Activated T-cell treated with anti-CD3 and anti-CD28 coated beads, Interleukin-2, amount 50 U/mL, for 1 hour (primary cell): ENCODE measurements around the gene SOBP.

Experiments used
- DNase-seq: peaks from one replicate; pipeline ENCODE4 v3.0.0-alpha.2; 2020

SOBP gene

DNA sequence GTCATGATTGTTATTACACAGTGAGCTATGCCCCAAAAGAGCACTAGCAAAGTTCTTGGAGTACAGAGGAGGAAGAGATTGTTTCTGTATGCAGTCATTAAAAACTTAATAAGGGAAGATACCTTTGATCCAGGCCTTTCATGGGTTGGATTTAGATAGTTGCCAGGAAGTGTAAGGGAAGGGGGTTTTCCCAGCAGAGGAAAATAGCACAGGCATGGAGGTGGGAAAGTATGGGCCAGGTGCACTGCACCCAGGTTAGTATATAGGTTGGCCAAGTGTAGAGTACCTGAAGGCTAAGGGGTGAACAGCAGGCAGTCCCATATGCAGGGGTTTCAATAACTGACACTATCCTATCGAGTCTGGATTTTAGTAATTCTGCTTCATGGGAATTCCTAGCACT is 101.4 kb downstream of the SOBP start:
- no peak for DNase-seq

DNA sequence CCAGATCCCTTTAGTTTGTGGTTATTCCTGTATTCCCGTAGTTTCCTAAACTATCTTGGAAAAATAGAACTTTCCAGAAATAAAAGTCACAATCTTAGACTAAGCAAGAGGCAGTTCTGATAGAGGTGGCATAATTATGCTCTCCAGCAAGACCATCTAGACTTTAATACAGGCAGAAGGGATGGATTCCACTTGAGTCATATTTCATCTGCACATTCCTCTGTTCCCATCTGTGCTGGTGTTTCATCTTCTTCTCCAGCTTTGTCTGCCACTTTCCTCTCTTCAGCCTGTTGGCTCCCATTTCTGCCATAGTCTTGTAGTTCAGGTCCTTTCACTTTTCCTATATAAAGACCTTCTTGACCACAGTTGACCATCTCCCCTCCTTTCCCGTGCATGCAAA is 102.9 kb downstream of the SOBP start:
- no peak for DNase-seq

DNA sequence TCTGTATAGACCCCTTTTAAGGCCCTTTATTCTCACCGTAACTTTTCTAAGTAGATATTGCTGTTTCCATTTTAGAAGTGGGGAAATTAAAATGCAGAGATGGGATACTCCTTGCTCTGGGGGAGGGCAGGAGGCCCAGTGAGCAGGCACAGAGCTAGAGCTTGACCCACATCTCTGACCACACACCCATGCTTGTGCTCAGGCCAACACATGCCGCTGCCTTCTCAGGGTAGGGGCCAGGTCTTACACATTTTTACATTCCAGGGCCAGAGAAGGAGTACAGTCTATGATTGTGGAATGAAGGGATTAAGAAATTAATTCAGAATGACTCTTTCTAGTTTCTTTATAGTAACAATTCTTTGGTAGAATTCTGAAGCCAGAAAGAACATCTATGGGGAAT is 104.8 kb downstream of the SOBP start:
- DNase-seq, result no peak

DNA sequence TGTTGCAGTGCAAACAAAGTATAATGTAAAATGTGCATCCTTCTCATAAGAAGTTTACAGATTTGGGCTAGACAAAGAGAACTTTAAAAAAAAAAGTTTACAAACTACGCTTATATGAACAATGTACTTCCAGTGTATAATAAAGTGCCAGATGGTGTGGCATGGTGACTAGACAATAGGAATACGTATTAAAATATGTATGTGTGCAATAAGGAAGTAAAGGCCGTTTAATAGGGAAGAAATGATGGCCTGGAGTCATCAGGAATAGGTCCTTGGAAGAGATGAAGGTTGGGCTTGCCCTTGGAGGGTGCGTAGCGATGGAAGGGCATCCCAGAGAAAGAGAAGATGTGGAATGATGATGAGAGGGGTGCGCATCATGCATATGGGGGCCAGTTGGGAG is 108.2 kb downstream of the SOBP start:
- no peak for DNase-seq

DNA sequence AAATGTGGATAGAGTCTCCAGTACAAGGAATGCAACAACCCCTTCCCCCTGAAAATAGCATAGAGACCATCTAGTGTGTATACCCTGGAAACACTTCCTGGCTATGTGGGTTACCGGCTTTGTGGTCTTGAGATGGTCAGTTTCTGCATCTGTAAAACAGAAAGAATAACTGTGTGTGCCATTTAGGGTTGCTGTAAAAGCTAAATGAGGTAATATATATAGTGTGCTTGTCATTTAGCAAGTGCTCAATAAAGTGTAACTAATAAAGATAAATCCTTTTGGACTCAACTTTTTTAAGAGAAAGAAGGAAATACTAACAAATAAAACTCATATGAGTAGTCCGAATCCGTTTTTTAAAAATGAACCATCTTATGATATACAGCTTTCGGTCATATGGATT is 109.1 kb downstream of the SOBP start:
- DNase-seq, result no peak

DNA sequence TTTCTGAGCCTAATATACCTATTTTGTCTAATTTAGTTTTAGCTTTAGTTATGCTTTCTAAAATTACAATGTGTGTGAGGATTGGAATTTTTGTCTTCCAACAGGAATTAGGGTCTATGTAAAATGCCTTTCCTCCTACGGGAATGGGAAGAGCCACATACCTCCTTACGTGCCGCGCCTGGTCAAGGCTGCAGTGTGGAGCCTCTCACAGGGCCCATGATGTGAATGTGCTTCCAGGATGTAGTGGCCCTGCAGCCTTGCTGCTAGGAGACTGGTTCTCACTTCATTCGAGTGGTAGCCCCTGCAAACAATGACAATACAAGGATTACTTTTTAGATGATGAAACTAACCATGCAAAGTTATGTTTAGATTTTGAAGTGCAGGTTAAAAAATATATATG is 110.2 kb downstream of the SOBP start:
- DNase-seq, result no peak

DNA sequence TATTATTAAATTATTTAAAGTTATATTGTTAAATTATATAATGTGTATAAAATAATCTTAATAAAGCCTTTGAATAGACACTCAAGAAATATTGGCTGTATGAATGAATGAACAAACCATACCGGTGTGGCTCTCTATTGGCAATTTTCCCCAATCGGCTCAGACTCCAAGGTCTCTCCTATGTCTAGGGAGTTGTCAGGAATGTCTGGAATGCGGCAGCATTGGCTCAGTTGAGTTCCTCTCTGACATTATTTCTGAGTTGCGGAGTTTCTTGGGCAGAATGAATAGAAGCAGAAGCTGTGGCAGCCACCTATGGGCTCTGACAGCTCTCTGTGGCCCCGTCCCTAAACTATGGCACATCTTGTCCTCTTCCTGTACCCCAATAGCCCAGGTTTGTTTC is 111.0 kb downstream of the SOBP start:
- no peak for DNase-seq

DNA sequence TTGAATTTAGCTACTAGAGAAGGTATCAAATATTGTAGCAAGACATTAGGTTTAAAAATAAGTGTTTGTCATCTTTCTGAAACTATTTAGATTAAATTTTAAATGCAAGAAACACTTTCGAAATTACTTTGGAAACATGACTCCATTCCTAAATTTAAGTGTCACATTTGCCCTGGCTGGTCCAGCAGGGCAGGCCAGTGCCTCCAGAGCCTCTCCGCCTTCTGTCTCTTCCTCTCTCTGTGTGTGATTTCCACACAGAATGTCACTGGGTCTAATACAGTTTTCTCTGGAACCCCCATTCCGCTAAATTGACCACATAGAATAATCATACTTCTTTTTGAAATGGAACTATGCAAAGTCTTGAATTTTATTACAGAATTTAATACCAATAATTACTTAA is 111.5 kb downstream of the SOBP start:
- no peak for DNase-seq

DNA sequence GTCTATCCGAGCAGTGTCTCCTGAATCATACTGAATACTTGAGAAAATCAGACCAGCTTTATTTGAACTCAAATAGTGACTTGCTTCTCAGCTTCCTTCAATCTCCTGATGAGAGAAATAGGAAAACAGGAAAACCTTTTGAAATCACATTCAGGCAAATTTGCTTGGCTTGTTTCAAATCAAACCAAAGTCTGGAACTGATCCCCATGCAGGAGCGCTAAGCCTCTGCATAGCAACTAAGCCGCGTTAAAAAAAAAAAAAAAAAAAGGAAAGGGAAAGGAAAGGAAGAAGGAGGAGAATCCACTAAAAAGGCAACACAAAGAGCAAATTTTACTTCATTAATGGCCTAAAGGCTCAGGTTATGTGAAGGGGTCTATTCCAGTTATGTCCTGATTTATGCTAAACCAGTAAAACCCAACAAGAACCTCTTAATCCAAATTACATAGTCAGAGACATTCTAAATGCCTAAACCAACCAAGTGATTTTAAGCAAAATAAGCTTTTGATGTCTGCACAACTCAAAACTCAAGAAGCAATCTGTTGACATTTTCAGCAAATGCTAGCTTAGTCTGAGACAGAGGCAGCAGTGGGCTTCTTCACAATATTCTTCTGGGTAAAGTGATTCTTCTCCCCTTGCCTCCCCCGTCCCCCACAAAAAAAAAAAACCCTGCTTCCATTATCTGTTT is 112.5 kb downstream of the SOBP start:
- no peak for DNase-seq

DNA sequence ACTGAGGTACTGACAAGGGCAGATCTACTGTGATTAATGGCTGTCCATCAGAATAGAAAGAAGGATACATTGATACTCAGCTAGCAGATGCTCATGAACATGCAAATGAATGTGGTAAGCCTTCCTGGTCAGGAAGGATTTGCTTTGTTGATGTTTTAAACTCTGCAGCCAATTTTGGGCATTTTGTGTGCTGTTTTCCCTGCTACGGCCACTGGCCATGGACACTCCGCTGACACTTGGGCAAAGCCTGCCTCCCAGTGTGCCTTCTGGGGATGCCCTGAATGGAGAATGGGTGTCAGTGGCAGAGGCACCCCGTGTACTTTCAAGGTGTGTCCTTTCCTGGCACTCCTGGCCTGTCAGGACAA is 113.1 kb downstream of the SOBP start:
- DNase-seq, result no peak

DNA sequence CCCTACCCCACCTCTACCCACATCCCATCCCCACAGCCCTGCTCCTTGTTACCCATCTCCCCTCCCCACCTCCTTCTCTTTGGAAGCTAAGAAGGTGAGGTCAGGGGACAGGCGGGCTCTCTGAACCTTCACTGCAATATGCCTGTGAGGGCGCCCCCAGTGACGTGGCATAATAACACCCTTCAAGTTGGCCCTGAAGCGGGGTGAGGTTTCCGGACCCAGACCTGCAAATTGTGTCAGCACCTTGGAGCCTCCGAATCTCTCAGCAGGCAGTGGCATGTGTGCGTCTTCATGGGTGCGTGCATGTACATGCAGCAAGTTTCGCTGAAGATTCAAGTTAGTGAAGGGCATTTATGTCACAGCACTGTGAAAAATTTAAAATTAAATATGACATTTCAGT is 114.6 kb downstream of the SOBP start:
- no peak for DNase-seq

DNA sequence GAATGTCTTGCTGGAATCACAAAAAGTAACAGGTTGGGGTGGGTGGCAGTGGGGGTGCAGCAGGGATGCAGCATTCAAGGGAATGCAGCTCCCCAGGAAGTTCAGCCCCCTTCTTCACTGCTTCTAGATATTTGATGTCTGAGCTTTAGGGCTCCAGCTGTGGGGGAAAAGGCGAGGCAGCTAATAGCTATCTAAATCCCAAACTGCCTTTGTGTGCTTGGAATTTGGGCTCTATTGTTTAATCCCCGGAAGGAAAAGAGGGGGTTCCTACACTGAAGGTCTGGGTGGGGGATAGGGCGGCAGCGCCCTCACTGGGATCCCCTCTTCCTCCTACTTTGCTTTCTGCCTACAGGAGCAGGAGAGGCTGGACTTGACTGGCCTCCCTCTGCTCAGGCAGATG is 116.5 kb downstream of the SOBP start:
- no peak for DNase-seq

DNA sequence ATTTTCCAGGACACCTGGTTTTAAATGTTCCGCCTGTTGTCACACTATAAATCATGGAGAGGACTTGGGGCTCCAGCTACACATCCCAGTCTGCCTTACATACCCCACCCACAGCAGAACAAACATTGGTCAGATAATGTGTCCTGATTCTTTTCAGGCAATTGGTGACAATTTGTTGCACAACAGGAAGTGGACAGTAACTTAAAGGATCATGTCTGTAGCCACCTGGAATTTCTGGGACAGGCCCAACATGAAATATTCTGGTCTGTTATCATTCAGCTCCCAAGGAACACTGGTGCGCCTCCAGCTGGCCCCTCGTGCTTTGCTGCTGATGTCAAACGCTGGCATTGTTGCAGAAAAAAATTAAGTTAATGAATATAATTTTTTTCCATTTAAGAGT is 117.2 kb downstream of the SOBP start:
- DNase-seq, result no peak

DNA sequence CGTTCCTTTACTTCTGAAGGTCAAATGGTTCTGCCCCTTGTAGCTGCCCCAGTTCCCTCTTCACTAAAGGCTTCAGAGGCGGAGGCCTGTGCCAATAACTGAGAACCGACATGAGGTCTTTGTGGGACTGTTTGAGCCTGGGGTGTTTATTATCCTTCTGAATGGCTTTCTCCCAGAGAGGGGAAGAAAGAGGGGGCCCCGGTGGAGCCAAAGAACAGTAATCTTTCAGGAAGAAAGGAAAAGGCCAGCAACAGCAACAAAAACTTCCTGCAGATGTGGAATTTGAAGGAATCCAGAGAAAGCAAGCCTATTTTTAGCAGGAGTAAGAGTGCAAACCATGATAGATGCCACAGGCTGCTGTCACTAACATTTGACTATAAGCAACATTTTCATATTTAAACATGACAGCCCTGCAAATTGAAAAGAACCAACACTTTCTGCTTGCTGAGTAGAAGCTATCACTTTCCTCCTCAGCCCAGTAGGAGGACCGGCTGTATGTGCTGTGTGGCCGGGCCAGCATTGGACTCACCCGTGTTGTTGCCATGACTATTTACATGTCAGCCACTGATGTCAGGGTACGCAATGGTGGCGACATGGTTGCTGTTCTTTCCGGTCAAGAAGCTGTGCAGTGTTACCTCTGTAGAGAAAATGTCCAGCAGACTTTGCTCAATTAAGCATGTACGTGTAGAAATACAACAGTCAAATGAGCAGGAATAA is 121.3 kb downstream of the SOBP start:
- DNase-seq, result no peak

DNA sequence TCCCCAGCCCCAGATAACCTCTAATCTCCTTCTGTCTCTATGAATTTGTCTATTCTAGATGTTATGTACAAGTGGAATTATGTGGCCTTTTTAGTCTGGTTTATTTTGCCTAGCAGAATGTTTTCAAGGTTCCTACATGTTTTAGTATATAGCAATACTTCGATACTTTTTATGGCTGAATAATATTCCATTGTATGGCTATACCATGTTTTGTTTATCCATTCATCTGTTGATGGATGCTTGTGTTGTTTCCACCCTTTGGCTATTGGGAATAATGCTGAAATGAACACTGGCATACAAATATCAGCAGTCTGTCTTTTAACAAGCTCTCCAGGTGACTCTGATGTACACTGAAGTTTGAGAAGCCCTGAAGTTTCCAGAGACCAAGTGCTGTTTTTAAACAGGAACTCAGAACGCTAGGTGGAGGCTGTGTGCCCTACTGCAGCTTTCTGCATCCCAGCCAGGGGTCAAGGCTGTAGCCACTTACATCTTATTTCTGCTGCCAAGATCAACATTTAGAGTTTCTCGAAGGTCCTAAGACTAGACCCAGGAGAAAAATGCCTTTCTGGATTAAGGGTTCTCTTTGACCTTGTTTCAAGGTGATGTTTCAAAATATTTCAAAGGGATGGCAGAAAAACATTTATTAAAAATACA is 123.0 kb downstream of the SOBP start:
- no peak for DNase-seq

DNA sequence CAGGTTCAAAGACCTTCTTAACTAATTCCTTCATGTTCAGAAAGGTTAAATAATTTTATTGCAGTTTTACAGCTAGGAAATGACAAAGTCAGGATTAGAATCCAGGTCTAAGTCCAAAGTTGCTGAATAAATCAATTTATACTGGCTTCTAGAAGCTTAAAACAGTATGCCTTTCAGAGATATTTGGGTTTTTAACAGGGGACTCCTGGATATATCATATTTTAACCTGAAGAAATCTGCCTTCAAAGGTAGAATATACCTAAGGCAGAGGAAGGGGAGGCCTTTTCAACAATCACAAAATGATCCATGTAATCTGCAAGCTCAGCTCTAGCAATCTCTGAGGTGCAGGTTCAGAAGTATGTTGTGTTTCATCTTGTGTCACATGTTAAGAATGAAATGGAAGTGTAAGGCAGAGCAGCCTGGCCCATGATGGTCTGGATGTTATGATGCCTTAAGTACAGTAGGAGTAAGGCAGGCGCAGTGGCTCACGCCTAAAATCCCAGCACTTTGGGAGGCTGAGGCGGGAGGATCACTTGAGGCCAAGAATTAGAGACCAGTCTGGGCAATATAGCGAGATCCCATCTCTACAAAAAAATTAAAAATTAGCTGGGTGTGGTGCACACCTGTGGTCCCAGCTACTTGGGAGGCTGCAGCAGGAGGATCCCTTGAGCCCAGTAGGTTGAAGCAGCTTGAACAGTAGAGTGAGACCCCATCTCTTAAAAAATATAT is 123.9 kb downstream of the SOBP start:
- no peak for DNase-seq

DNA sequence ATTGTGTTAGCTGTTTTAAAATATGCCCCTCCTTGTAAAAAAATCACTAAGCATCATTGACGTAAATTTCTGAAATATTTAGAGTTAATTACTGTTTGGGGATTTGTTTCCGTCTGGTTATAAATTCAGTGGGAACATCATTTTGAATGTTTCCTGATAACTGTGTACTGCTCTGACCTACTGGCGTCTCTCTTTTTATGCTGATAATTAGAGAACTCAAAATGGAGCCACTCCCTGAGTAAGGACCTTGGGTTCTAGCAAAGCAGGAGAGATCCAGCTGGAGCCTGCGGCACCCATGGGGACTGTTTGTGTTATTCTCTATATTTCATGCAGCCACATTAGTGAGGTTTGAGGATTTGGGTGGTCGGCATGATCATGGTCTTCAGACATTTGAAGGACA is 124.9 kb downstream of the SOBP start:
- no peak for DNase-seq

DNA sequence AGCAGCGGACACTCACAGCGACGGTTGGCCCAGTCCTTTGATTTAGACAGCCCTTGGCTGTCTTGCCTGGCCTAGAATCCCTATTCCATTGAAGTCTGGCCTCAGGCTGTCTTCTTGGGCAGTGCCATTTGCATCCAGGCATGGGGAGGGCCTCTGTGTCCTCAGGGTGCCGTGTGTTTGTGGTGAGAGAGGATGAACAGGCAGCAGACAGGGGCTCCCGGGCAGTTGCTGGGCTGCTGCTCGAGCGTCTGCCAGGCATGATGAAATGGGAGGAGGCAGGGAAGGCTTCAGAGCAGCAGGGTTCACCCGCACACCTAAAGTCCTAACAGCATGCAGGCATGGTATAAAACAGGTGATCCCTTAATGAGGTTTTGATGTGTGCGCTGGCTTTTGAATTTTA is 126.9 kb downstream of the SOBP start:
- DNase-seq, result no peak

DNA sequence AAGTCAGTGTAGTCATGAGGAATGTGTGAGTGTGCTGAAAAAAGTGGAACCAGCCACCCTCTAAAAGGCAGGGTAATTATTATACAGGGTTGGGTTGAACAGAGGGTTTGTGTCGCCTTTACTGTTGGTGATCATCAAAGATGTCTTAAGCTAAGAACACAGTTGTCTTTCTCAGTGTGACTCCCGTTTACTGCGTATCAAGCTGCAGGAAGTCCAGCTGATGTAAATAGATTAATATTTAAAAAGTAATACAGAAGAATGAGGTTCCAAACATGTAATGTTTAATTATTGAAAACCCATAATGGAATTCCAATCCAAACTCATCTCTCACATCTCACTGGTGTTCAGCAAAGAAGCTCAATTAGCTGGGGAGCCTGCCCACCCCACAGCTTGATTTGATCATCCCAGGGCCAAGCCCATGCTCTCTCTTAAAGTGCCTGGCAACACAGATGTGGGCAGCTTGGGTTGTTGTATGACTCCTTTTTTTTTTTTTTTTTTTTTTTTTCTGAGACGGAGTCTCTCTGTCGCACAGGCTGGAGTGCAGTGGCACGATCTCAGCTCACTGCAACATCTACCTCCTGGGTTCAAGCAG is 127.5 kb downstream of the SOBP start:
- no peak for DNase-seq

DNA sequence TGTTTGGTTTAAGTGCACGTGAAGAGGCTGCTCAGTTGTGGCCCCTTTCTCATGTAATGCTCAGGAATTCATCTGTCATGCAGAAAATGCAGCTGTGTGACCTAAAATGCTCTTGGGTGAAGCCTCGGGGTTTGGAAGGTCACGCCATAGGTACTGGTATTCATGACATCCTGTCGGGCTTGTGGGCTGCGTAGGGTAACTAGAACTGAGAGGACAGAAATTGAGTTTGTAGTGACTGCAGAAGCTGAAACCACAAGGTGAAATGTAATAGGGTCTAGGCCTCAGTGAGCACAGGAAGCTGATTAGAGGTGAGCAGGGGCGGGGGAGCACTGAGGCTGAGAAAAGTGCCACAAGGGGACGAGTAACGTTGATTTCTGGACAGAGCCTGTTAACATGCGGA is 128.8 kb downstream of the SOBP start:
- peak; percentile 26 for DNase-seq

DNA sequence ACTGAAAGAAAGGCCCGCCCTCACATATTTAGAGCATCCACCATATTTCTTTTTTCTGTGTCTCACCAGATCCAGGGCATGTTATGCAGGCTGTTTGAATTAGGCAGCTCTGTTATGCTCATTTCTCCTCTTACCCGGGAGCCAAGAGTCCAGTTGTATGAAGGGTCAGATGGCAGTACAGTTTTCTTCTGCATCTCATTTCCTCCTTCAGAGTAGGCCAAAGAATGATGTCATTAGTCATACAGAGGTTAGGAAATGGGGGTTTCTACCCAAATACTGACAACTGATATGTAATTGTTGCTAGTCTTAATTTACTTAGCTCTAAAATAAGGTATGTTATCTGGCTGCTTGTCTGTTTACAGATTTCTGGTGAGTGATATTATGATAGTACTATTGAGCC is 130.8 kb downstream of the SOBP start:
- no peak for DNase-seq

DNA sequence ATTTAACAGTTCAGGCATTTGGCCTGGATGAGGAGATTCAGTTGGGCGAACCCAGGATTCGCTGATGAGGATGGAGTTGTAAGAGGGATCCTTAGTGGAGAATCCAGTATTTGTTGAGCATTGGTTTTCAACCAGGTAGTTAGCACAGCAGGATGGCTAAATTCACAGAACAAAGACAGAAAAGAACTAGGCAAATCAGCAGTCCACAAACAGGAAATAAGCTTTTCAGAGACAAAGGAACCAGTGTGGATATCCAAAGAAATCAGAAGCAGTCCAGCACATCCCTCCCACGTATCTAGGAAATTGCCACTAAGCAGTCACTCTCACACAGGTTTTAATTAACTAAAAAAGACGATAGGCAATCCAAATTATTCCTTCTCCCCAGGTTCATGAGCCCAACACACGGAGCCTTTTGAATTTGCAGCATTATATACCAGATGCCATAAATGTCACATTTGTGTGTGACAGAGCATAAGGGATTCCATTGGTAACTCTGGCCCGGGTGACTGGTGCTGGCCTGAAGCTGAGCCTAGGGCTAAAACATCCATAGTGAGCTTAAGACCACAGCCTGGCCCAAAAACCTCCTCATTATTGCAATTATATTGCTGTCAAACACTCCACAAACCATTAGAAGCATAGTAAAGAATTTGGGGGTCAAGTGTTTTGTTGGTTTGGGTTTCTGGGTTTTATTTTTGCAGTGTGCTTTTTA is 131.5 kb downstream of the SOBP start:
- DNase-seq, result no peak

DNA sequence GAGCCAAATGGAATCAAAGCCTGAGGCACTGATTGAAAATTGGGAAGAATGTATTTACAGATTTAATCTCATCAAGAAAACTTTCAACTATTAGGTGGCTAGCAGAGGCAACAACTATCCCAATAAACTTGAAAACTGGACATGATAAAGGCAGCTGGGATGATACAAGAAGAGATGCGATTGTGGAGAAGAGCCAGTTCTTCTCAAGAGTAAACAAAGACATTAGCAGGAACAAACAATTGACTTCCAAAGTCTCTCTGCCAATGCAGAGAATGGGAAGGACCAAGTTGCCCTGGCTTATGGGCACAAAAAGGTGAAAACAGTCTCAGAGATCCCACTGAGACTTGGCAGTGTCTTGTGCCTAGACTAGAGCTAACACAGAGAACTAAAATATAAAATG is 132.4 kb downstream of the SOBP start:
- DNase-seq, result no peak
